Bronchial epithelial cell (primary cell): ENCODE measurements around the gene EPYC. TPM values are rescaled to one million over a fixed set of nuclear protein-coding genes. Genes with fewer than 3 reads are reported as not detected.

ENCODE experiments used
- DNase-seq: peaks from one replicate; pipeline ENCODE4 v3.0.0-alpha.2; 2010; ENCODE audit warnings: low read depth
- FAIRE-seq: peaks from 2 replicates; lab custom pipeline; 2011; peaks lifted over from hg19 to GRCh38; lab: Jason Lieb, UNC
- H3K27me3 ChIP-seq: 2 replicates; pipeline ENCODE4 v1.5.1; 2011; ENCODE audit warnings: low read length; ENCODE audit not compliant: control insufficient read depth, insufficient read depth
- H3K36me3 ChIP-seq: 2 replicates; pipeline ENCODE4 v1.5.1; 2011; ENCODE audit warnings: low read length; ENCODE audit not compliant: control insufficient read depth, insufficient read depth
- H3K4me3 ChIP-seq: 2 replicates; pipeline ENCODE4 v1.5.1; 2011; ENCODE audit warnings: mild to moderate bottlenecking, low read depth, low read length, control low read depth
- CTCF ChIP-seq: IDR thresholded peaks from 2 replicates; pipeline ENCODE4 v1.5.1; 2011; ENCODE audit warnings: mild to moderate bottlenecking, moderate library complexity, low read length, control low read depth, inconsistent platforms; ENCODE audit not compliant: insufficient read depth, severe bottlenecking
- total RNA-seq: library from RNA; depleted of rRNA; stranded (reverse); fragments of >200 nt; gene quantifications from 2 replicates; pipeline ENCODE4 v1.2.1, GENCODE V29; 2014

Gene EPYC
- total RNA-seq, 1 donor from 2014 or later, result not detected

GRCh38 chr12:91019455-91019854 lies 14.7 kb upstream of the EPYC start:
- Histone ChIP-seq H3K4me3 (no peak overlapping the region), H3K36me3 (no peaks in the 10 kb centered on the region), H3K27me3 (no peaks in the 10 kb centered on the region)
- FAIRE-seq, result no peak
- TF ChIP-seq CTCF, result no peak
- DNase-seq, result no peak

GRCh38 chr12:91017511-91018263 lies 12.9 kb upstream of the EPYC start:
- FAIRE-seq, result no peak
- no peak for TF ChIP-seq CTCF
- Histone ChIP-seq H3K4me3 (no peak overlapping the region), H3K27me3 (no peaks in the 10 kb centered on the region), H3K36me3 (no peaks in the 10 kb centered on the region)
- no peak for DNase-seq

GRCh38 chr12:91017043-91017442 lies 12.3 kb upstream of the EPYC start:
- H3K36me3 ChIP-seq, result no peaks in the 10 kb centered on the region
- DNase-seq, result no peak
- no peak overlapping the region for H3K4me3 ChIP-seq
- FAIRE-seq, result no peak
- H3K27me3 ChIP-seq, result no peaks in the 10 kb centered on the region
- TF ChIP-seq CTCF, result no peak

- no peak for TF ChIP-seq CTCF
- DNase-seq, result peak; percentile 20
- Histone ChIP-seq H3K4me3 (no peak overlapping the region), H3K27me3 (peaks cover 2% of the 10 kb centered on the region), H3K36me3 (no peaks in the 10 kb centered on the region)
- no peak for FAIRE-seq
Measured at GRCh38 chr12:91009319-91009950, 4.7 kb upstream of the EPYC start.

GRCh38 chr12:91007531-91008290 lies 2.9 kb upstream of the EPYC start:
- peak; percentile 18 for FAIRE-seq
- no peak for DNase-seq
- no peaks in the 10 kb centered on the region for H3K36me3 ChIP-seq
- TF ChIP-seq CTCF, result no peak
- peaks cover 2% of the 10 kb centered on the region for H3K27me3 ChIP-seq
- H3K4me3 ChIP-seq, result no peak overlapping the region
